HS-5 (cell line): Measurements from ENCODE around the gene PIAS4.

Experiments used
- DNase-seq: peaks from one replicate; pipeline ENCODE4 v3.0.0-alpha.2; 2012; ENCODE audit warnings: low read depth

PIAS4 gene

GRCh38 chr19:4077800-4078684, 70.5 kb downstream of the PIAS4 start:
- DNase-seq: no peak

GRCh38 chr19:4080473-4080872, 72.9 kb downstream of the PIAS4 start:
- no peak for DNase-seq

GRCh38 chr19:4081441-4082129, 74.0 kb downstream of the PIAS4 start:
- no peak for DNase-seq

GRCh38 chr19:4082172-4082571, 74.6 kb downstream of the PIAS4 start:
- DNase-seq: no peak

GRCh38 chr19:4083677-4084546, 76.4 kb downstream of the PIAS4 start:
- no peak for DNase-seq

- no peak for DNase-seq
Measured at GRCh38 chr19:4084547-4084877, 77.0 kb downstream of the PIAS4 start.

GRCh38 chr19:4086411-4086867, 78.9 kb downstream of the PIAS4 start:
- DNase-seq: no peak

- no peak for DNase-seq
Measured at GRCh38 chr19:4087787-4088679, 80.5 kb downstream of the PIAS4 start.

- no peak for DNase-seq
Measured at GRCh38 chr19:4088975-4089374, 81.4 kb downstream of the PIAS4 start.
